ENCODE data around the gene IFT88.

GRCh38 chr13:20667857-20668437 is 101.0 kb downstream of the IFT88 start:
- TF ChIP-seq SP2 (tag by site-specific recombination; IDR thresholded peaks at IDR 0.05) (no peak), CTCF (tag by site-specific recombination; IDR thresholded peaks at IDR 0.05) (no peak), ZNF561 (tag by site-specific recombination; IDR thresholded peaks at IDR 0.05; ENCODE audit: borderline replicate concordance) (no peak), KLF16 (tag by site-specific recombination; IDR thresholded peaks at IDR 0.05) (no peak), ZBTB26 (tag by site-specific recombination; optimal IDR thresholded peaks at IDR 0.05) (no peak), ZNF140 (tag by site-specific recombination; IDR thresholded peaks at IDR 0.05) (no peak), ZNF488 (tag by site-specific recombination; IDR thresholded peaks at IDR 0.05) (no peak), ZNF777 (tag by site-specific recombination; IDR thresholded peaks at IDR 0.05; ENCODE audit: borderline replicate concordance) (no peak), ZNF529 (tag by site-specific recombination; IDR thresholded peaks at IDR 0.05; ENCODE audit: insufficient replicate concordance) (no peak), ZNF670 (tag by site-specific recombination; IDR thresholded peaks at IDR 0.05; ENCODE audit: low read depth) (no peak), ZNF549 (tag by site-specific recombination; IDR thresholded peaks at IDR 0.05) (no peak), ZNF2 (tag by site-specific recombination; IDR thresholded peaks at IDR 0.05) (no peak), PBX3 (CRISPR knock-in tag; IDR thresholded peaks at IDR 0.05) (no peak)
